ENCODE data around the gene MRPS7. TPM values are rescaled to one million over a fixed set of nuclear protein-coding genes. Genes with fewer than 3 reads are reported as not detected.

Gene MRPS7
- total and polyA plus RNA-seq, 2 of the 8 experiments (the other 6 are each of a cell fraction or from before 2014, with no cell fraction given): 63.4 to 79.4 TPM

DNA sequence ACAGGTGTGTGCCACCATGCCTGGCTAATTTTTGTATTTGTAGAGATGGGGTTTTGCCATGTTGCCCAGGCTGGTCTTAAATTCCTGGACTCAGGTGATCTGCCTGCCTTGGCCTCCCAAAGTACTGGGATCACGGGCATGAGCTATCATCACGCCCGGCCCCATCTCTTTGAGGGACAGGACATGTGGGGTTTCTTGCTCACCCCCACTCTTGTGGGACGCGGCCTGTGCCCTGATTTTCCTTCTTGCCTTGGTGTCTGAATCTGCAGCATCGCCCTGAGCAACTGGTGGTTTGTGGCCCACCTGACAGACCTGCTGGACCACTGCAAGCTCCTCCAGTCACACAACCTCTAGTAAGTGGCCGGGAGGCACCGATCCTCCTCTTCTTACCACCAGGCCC is 30.6 kb upstream of the MRPS7 start:
- Histone ChIP-seq H4K8ac (ENCODE audit: extremely low read depth, insufficient read depth, low read length) (no peak overlapping the region), H2BK20ac (ENCODE audit: low read length) (no peak overlapping the region), H3K79me1 (ENCODE audit: low read depth, low read length) (no peaks in the 10 kb centered on the region), H3K18ac (ENCODE audit: extremely low read depth, low read length) (no peak overlapping the region), H3K56ac (replicated peaks; ENCODE audit: insufficient read length, low read depth, low read length) (no peak overlapping the region), H4K20me1 (replicated peaks in 1 of 2; ENCODE audit: control insufficient read depth in 1 of 2, insufficient read depth in 2 of 2, low read length in 2 of 2) (peaks cover 0 to 7% of the 10 kb centered on the region in 2 experiments), H2BK12ac (ENCODE audit: low read depth, low read length) (no peak overlapping the region), H4K91ac (replicated peaks; ENCODE audit: insufficient read length, low read length) (no peak overlapping the region), H3K79me2 (ENCODE audit: control insufficient read depth in 1 of 2, insufficient read depth in 2 of 2, low read length in 2 of 2) (no peaks in the 10 kb centered on the region), H2BK5ac (ENCODE audit: low read depth, low read length) (no peak overlapping the region; the same call in 1 of the 2 replicates), H3K4me3 (ENCODE audit: extremely low read depth in 1 of 4, insufficient read depth in 2 of 4, low read depth in 3 of 4, low read length in 4 of 4) (no peak overlapping the region), H2BK120ac (replicated peaks; ENCODE audit: low read depth, low read length) (no peak overlapping the region), H3K9me3 (ENCODE audit: insufficient read depth in 2 of 2, low read depth in 1 of 2, low read length in 1 of 2) (no peaks in the 10 kb centered on the region), H3K27ac (ENCODE audit: low read depth, low read length) (no peak overlapping the region), H2AK5ac (ENCODE audit: low read depth, low read length) (no peak overlapping the region), H3K23ac (ENCODE audit: insufficient read length) (no peak overlapping the region), H3K9ac (replicated peaks in 1 of 4; ENCODE audit: extremely low read depth in 1 of 4, low read depth in 3 of 4, low read length in 3 of 4) (no peak overlapping the region), H3K4me1 (replicated peaks in 1 of 4; ENCODE audit: control insufficient read depth in 3 of 4, insufficient read depth in 4 of 4, low read length in 3 of 4) (no peaks in the 10 kb centered on the region), H2BK15ac (ENCODE audit: low read length) (no peak overlapping the region), H3K4ac (replicated peaks; ENCODE audit: insufficient read length, low read depth, low read length) (no peak overlapping the region), H2AFZ (ENCODE audit: low read length) (no peak overlapping the region), H4K5ac (ENCODE audit: insufficient read length, low read depth, low read length) (no peak overlapping the region), H3K36me3 (ENCODE audit: control insufficient read depth in 2 of 4, insufficient read depth in 4 of 4, low read length in 3 of 4) (peaks cover 23 to 76% (median 65%) of the 10 kb centered on the region in 4 experiments), H3K23me2 (ENCODE audit: low read depth, low read length) (no peaks in the 10 kb centered on the region), H3K4me2 (ENCODE audit: insufficient read depth in 1 of 2, low read depth in 2 of 2, low read length in 2 of 2) (no peak overlapping the region), H3K14ac (ENCODE audit: insufficient read length) (no peak overlapping the region), H3K27me3 (replicated peaks in 1 of 4; ENCODE audit: control insufficient read depth in 3 of 4, extremely low read depth in 1 of 4, insufficient read depth in 3 of 4, low read length in 3 of 4) (no peaks in the 10 kb centered on the region)
- no peak for FAIRE-seq
- no peak for TF ChIP-seq CBX5 (IDR thresholded peaks at IDR 0.05; ENCODE audit: low read depth, low read length)
- CTCF ChIA-PET (ENCODE audit: partially characterized antibody): interaction anchor here (1.0 to 6.9 kb wide), 5 partner anchors 9 to 403 kb away, joined by 3 to 84 read pairs (median 4); partner anchors contain the start of genes MIF4GD and SMIM5
- WGBS, 2 experiments (ENCODE audit: extremely low coverage in 1 of 2, insufficient coverage in 1 of 2, insufficient read length in 1 of 2, insufficient replicate concordance in 2 of 2, low coverage in 1 of 2, low lambda C conversion rate in 2 of 2, missing lambda C conversion rate in 1 of 2): 92% methylated on average over 8 of the region's 8 CpGs; no CpG with 5 or more reads in 1 of the 2 experiments
- POLR2A ChIA-PET (ENCODE audit: partially characterized antibody): interaction anchor here (1.0 to 2.5 kb wide), 7 partner anchors 9 to 268 kb away, joined by 3 to 8 read pairs (median 5); partner anchors contain the start of genes GGA3 and MIF4GD
- no peak for DNase-seq (ENCODE audit: low read depth in 1 of 2, low spot score in 2 of 2)
